KMS-11 (cell line): Measurements from ENCODE around the gene RBM45.

ENCODE experiments used
- H2AFZ ChIP-seq: fragments of 200-600 bp; sonication (generic); 2 replicates; pipeline ENCODE4 v1.6.1; 2016; ENCODE audit warnings: antibody characterized with exemption, mixed run types, low read depth
- H3K27ac ChIP-seq: fragments of 200-600 bp; sonication (generic); 2 replicates; pipeline ENCODE4 v1.6.1; 2016; ENCODE audit warnings: mild to moderate bottlenecking, mixed run types
- H3K27me3 ChIP-seq: fragments of 200-600 bp; sonication (generic); 2 replicates; pipeline ENCODE4 v1.6.1; 2017; ENCODE audit warnings: mild to moderate bottlenecking, low read depth, mixed run types, moderate library complexity; ENCODE audit not compliant: insufficient read depth
- H3K36me3 ChIP-seq: fragments of 200-600 bp; sonication (generic); 2 replicates; pipeline ENCODE4 v1.6.1; 2017; ENCODE audit warnings: mild to moderate bottlenecking, mixed run types; ENCODE audit not compliant: insufficient read depth
- H3K4me1 ChIP-seq: fragments of 200-600 bp; sonication (generic); 2 replicates; pipeline ENCODE4 v1.6.1; 2016; ENCODE audit warnings: mild to moderate bottlenecking, low read depth, mixed run types; ENCODE audit not compliant: poor library complexity, severe bottlenecking
- H3K4me2 ChIP-seq: fragments of 200-600 bp; sonication (generic); 2 replicates; pipeline ENCODE4 v1.7.0; 2016; ENCODE audit warnings: mild to moderate bottlenecking, mixed run types
- H3K4me3 ChIP-seq: fragments of 200-600 bp; sonication (generic); IDR thresholded peaks from 2 replicates; pipeline ENCODE4 v1.6.1; 2017; ENCODE audit warnings: low read depth, low read length, mixed read lengths; ENCODE audit not compliant: insufficient read depth
- H3K79me2 ChIP-seq: fragments of 200-600 bp; sonication (generic); 2 replicates; pipeline ENCODE4 v1.6.1; 2016; ENCODE audit warnings: low read depth, mixed run types; ENCODE audit not compliant: insufficient read depth
- H3K9ac ChIP-seq: fragments of 200-600 bp; sonication (generic); 2 replicates; pipeline ENCODE4 v1.6.1; 2016; ENCODE audit warnings: mild to moderate bottlenecking, mixed run types
- H4K20me1 ChIP-seq: fragments of 200-600 bp; sonication (generic); 2 replicates; pipeline ENCODE4 v1.6.1; 2016; ENCODE audit warnings: mild to moderate bottlenecking, mixed run types; ENCODE audit not compliant: insufficient read depth
- TF ChIP-seq, protein P1 (sequence below): fragments of 200-600 bp; sonication (generic); conservative IDR thresholded peaks from 2 replicates; pipeline ENCODE4 v1.6.1; 2017; ENCODE audit warnings: low read depth, mild to moderate bottlenecking, antibody characterized with exemption, low read length, moderate library complexity, mixed read lengths

RBM45 gene

GRCh38 chr2:178084273-178084672 lies 28.0 kb upstream of the RBM45 start:
- H3K4me1 ChIP-seq, result no peaks in the 10 kb centered on the region
- TF ChIP-seq, protein P1, sequence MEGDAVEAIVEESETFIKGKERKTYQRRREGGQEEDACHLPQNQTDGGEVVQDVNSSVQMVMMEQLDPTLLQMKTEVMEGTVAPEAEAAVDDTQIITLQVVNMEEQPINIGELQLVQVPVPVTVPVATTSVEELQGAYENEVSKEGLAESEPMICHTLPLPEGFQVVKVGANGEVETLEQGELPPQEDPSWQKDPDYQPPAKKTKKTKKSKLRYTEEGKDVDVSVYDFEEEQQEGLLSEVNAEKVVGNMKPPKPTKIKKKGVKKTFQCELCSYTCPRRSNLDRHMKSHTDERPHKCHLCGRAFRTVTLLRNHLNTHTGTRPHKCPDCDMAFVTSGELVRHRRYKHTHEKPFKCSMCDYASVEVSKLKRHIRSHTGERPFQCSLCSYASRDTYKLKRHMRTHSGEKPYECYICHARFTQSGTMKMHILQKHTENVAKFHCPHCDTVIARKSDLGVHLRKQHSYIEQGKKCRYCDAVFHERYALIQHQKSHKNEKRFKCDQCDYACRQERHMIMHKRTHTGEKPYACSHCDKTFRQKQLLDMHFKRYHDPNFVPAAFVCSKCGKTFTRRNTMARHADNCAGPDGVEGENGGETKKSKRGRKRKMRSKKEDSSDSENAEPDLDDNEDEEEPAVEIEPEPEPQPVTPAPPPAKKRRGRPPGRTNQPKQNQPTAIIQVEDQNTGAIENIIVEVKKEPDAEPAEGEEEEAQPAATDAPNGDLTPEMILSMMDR, result no peak
- H4K20me1 ChIP-seq, result no peaks in the 10 kb centered on the region
- H3K4me3 ChIP-seq, result no peak overlapping the region
- no peak overlapping the region for H3K9ac ChIP-seq
- H2AFZ ChIP-seq, result no peak overlapping the region
- H3K79me2 ChIP-seq, result no peaks in the 10 kb centered on the region
- no peaks in the 10 kb centered on the region for H3K36me3 ChIP-seq
- H3K27ac ChIP-seq, result no peak overlapping the region
- no peak overlapping the region for H3K4me2 ChIP-seq
- H3K27me3 ChIP-seq, result no peaks in the 10 kb centered on the region

DNA sequence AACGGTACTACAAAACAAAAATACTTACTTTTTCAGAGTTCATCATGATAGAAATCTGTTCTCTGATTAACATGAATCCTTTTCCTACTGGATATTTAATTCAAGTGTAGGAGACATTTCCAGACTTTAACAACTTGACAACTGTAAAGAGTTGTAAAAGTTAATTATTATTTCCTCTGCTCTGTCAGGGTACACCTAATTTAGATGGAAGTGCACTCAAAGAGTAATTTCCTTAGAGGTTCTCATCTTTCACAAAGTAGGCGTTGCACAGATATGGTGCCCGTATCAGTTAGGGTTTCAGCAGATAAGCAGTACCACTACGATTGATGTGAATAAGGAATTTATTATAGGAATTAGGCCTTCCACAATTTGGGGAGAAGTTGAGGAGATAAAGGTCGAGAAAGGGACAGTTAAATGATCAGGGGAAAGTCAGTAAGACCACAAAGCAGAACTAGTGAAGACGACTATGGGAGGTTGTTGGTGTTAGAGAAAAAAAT lies 23.4 kb upstream of the RBM45 start:
- no peaks in the 10 kb centered on the region for H3K4me1 ChIP-seq
- TF ChIP-seq, protein P1, result no peak
- H3K79me2 ChIP-seq, result no peaks in the 10 kb centered on the region
- H3K27ac ChIP-seq, result no peak overlapping the region
- H3K27me3 ChIP-seq, result no peaks in the 10 kb centered on the region
- no peak overlapping the region for H2AFZ ChIP-seq
- no peaks in the 10 kb centered on the region for H4K20me1 ChIP-seq
- H3K4me3 ChIP-seq, result no peak overlapping the region
- no peaks in the 10 kb centered on the region for H3K36me3 ChIP-seq
- no peak overlapping the region for H3K4me2 ChIP-seq
- no peak overlapping the region for H3K9ac ChIP-seq

DNA sequence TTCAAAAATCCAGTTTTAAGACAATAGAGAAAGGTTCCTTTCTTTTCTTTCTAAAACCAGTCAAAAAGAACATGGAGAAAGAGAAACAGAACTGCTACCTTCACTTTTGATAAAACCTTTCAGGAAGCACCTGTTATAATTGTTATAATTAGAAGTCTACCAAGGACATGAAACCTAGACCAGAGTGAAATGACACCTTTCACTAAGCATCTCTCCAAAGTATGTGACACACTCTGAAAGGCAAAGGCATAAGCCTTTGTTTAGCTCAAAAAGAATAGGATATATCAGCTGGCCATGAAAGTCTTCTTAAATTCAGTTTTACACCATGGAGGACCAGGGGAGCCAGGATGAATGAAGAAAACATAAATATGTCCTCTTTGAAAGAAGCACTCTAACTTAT lies 18.8 kb upstream of the RBM45 start:
- no peak overlapping the region for H3K27ac ChIP-seq
- H4K20me1 ChIP-seq, result no peaks in the 10 kb centered on the region
- H3K36me3 ChIP-seq, result no peaks in the 10 kb centered on the region
- TF ChIP-seq, protein P1, result no peak
- H2AFZ ChIP-seq, result no peak overlapping the region
- no peak overlapping the region for H3K4me2 ChIP-seq
- no peaks in the 10 kb centered on the region for H3K4me1 ChIP-seq
- no peaks in the 10 kb centered on the region for H3K27me3 ChIP-seq
- H3K4me3 ChIP-seq, result no peak overlapping the region
- no peaks in the 10 kb centered on the region for H3K79me2 ChIP-seq
- H3K9ac ChIP-seq, result no peak overlapping the region

- no peaks in the 10 kb centered on the region for H3K79me2 ChIP-seq
- TF ChIP-seq, protein P1, result no peak
- no peak overlapping the region for H3K9ac ChIP-seq
- H3K4me2 ChIP-seq, result no peak overlapping the region
- H4K20me1 ChIP-seq, result no peaks in the 10 kb centered on the region
- no peak overlapping the region for H2AFZ ChIP-seq
- H3K4me3 ChIP-seq, result no peak overlapping the region
- H3K27me3 ChIP-seq, result no peaks in the 10 kb centered on the region
- H3K27ac ChIP-seq, result no peak overlapping the region
- no peaks in the 10 kb centered on the region for H3K4me1 ChIP-seq
- H3K36me3 ChIP-seq, result no peaks in the 10 kb centered on the region
These were observed 10.7 kb upstream of the RBM45 start for GRCh38 chr2:178101321-178102079.
